HepG2 (cell line): Measurements from ENCODE around the gene WWTR1. TPM values are rescaled to one million over a fixed set of nuclear protein-coding genes. Genes with fewer than 3 reads are reported as not detected.
A peak's percentile ranks its signal among the peaks of the same experiment; 100 is the strongest.

Experiments used
- ARNT2 ChIP-seq: sonication (generic); formaldehyde crosslinking; IDR thresholded peaks from 2 replicates; pipeline ENCODE4 v1.8.0; 2022; ENCODE audit warnings: mild to moderate bottlenecking, low read depth, missing genetic modification reagents, moderate library complexity
- CCDC6 ChIP-seq: sonication (generic); formaldehyde crosslinking; IDR thresholded peaks from 2 replicates; pipeline ENCODE4 v1.8.1; 2022; ENCODE audit warnings: mild to moderate bottlenecking, missing genetic modification reagents, moderate library complexity
- CEBPG ChIP-seq: IDR thresholded peaks from 2 replicates; pipeline ENCODE4 v1.6.1; 2016
- CENPX ChIP-seq: sonication (generic); formaldehyde crosslinking; IDR thresholded peaks from 2 replicates; pipeline ENCODE4 v1.9.0; 2021; ENCODE audit warnings: mild to moderate bottlenecking, missing genetic modification reagents, moderate library complexity
- FOXA3 ChIP-seq: IDR thresholded peaks from 2 replicates; pipeline ENCODE4 v1.6.1; 2016; ENCODE audit warnings: missing genetic modification reagents, missing compliant biosample characterization
- FOXP1 ChIP-seq, 2 experiments: fragments of 450-650 bp in 1 of 2; IDR thresholded peaks; 2 replicates each; pipeline ENCODE4 v1.6.1; 2017 to 2018; ENCODE audit warnings: antibody characterized with exemption in 1 of 2
- HMG20A ChIP-seq: IDR thresholded peaks from 2 replicates; pipeline ENCODE4 v1.6.1; 2016; ENCODE audit warnings: borderline replicate concordance
- HNRNPH1 ChIP-seq: fragments of 200-400 bp; formaldehyde crosslinking; optimal IDR thresholded peaks from 2 replicates; pipeline ENCODE3; 2017; ENCODE audit warnings: mild to moderate bottlenecking, low read depth, low read length
- KLF12 ChIP-seq: sonication (generic); formaldehyde crosslinking; IDR thresholded peaks from 2 replicates; pipeline ENCODE4 v1.4.0; 2020; ENCODE audit warnings: missing genetic modification reagents, borderline replicate concordance
- MAZ ChIP-seq, 2 experiments: sonication (generic) in 1 of 2; formaldehyde crosslinking in 1 of 2; IDR thresholded peaks; 2 replicates each; pipeline versions ENCODE4 v1.5.0 to v1.6.1; 2012 to 2020; ENCODE audit warnings: low read depth in 2 of 2, mild to moderate bottlenecking in 2 of 2, borderline replicate concordance in 1 of 2, improper control_type of control experiment in 1 of 2, low read length in 1 of 2, missing genetic modification reagents in 1 of 2, moderate library complexity in 1 of 2
- MBNL3 ChIP-seq: fragments of 250-450 bp; sonication (Bioruptor Pico); conservative IDR thresholded peaks from 2 replicates; pipeline ENCODE4 v1.8.0; 2022; ENCODE audit warnings: mild to moderate bottlenecking, inconsistent platforms
- PAX8 ChIP-seq: sonication (generic); formaldehyde crosslinking; IDR thresholded peaks from 2 replicates; pipeline ENCODE4 v1.8.0; 2022; ENCODE audit warnings: mild to moderate bottlenecking, missing genetic modification reagents, borderline replicate concordance
- RCOR2 ChIP-seq: IDR thresholded peaks from 2 replicates; pipeline ENCODE4 v1.6.1; 2016; ENCODE audit warnings: missing biosample characterization, missing genetic modification reagents
- REL ChIP-seq: sonication (generic); formaldehyde crosslinking; conservative IDR thresholded peaks from 2 replicates; pipeline ENCODE4 v1.8.0; 2022; ENCODE audit warnings: mild to moderate bottlenecking, missing genetic modification reagents, moderate library complexity
- SSRP1 ChIP-seq: IDR thresholded peaks from 2 replicates; pipeline ENCODE4 v1.6.1; 2016; ENCODE audit warnings: control low read depth
- TBX3 ChIP-seq: fragments of 450-650 bp; IDR thresholded peaks from 2 replicates; pipeline ENCODE4 v1.6.1; 2017; ENCODE audit warnings: antibody characterized with exemption, mild to moderate bottlenecking, inconsistent platforms, borderline replicate concordance
- THAP9 ChIP-seq: sonication (generic); formaldehyde crosslinking; IDR thresholded peaks from 2 replicates; pipeline ENCODE4; 2020; ENCODE audit warnings: missing genetic modification reagents, mild to moderate bottlenecking, borderline replicate concordance
- ZBTB46 ChIP-seq: sonication (generic); formaldehyde crosslinking; IDR thresholded peaks from 2 replicates; pipeline ENCODE4 v1.4.0; 2020; ENCODE audit warnings: mild to moderate bottlenecking, missing genetic modification reagents, borderline replicate concordance
- ZBTB49 ChIP-seq: sonication (generic); formaldehyde crosslinking; IDR thresholded peaks from 2 replicates; pipeline ENCODE4 v1.4.0; 2020; ENCODE audit warnings: missing genetic modification reagents, borderline replicate concordance
- ZNF446 ChIP-seq: sonication (generic); formaldehyde crosslinking; IDR thresholded peaks from 2 replicates; pipeline ENCODE4 v1.5.0; 2020; ENCODE audit warnings: mild to moderate bottlenecking, missing genetic modification reagents
- polyA plus RNA-seq, 8 experiments: library from polyadenylated mRNA; depleted of rRNA in 3 of 8; stranded (reverse) in 7 of 8; unstranded in 1 of 8; fragments of >200 nt; fragmentation: Illumina TruSeq in 4 of 8; extraction: Trizol in 4 of 8; gene quantifications; 2 replicates each; pipeline versions ENCODE4 v1.2.1 to v1.2.3, GENCODE V29; 2011 to 2016; ENCODE audit warnings: low read depth in 4 of 8, missing spikeins in 1 of 8, mixed read lengths in 1 of 8; ENCODE audit not compliant: insufficient read depth in 1 of 8
- total RNA-seq, 5 experiments: library from RNA; depleted of rRNA; stranded (reverse); fragments of >200 nt; fragmentation: Illumina TruSeq; extraction: Trizol; gene quantifications; 2 replicates each; pipeline ENCODE4 v1.2.3, GENCODE V29; 2016; ENCODE audit warnings: low read depth in 1 of 5
- TF ChIP-seq, protein P1 (sequence below): sonication (generic); formaldehyde crosslinking; IDR thresholded peaks from 2 replicates; pipeline ENCODE4 v1.4.0; 2020; ENCODE audit warnings: mild to moderate bottlenecking, missing genetic modification reagents
- TF ChIP-seq, protein P2 (sequence below): sonication (generic); formaldehyde crosslinking; IDR thresholded peaks from 2 replicates; pipeline ENCODE4 v1.4.0; 2020; ENCODE audit warnings: low read depth, mild to moderate bottlenecking, missing genetic modification reagents

The WWTR1 gene
- total and polyA plus RNA-seq, 2 of the 13 experiments (the other 11 are each of a cell fraction or from before 2014, with no cell fraction given), result 19.7 to 139 TPM

GRCh38 chr3:149615731-149616221, 42.0 kb downstream of the WWTR1 start (continued):
- TF ChIP-seq MAZ (IDR thresholded peaks at IDR 0.05; ENCODE audit: borderline replicate concordance, low read depth, low read length) (no peak), MAZ (CRISPR knock-in tag; IDR thresholded peaks at IDR 0.05; ENCODE audit: low read depth) (no peak), PAX8 (CRISPR knock-in tag) (no peak), FOXA3 (CRISPR knock-in tag) (peak; percentile 81), KLF12 (CRISPR knock-in tag) (no peak), HNRNPH1 (no peak), FOXP1 (IDR thresholded peaks at IDR 0.05) (no peak), FOXP1 (CRISPR knock-in tag; IDR thresholded peaks at IDR 0.05) (peak; percentile 64), ZBTB46 (no peak), RCOR2 (peak; percentile 57; the same call in 1 of the 2 replicates), HMG20A (peak; percentile 26; the same call in 1 of the 2 replicates), CCDC6 (no peak), ZBTB49 (no peak), TBX3 (no peak), CEBPG (CRISPR knock-in tag) (no peak), SSRP1 (CRISPR knock-in tag) (no peak), THAP9 (CRISPR knock-in tag) (no peak), MBNL3 (CRISPR knock-in tag) (no peak), ZNF446 (CRISPR knock-in tag) (no peak), CENPX (CRISPR knock-in tag) (no peak), REL (CRISPR knock-in tag) (no peak), ARNT2 (CRISPR knock-in tag) (no peak)
- TF ChIP-seq, protein P1, sequence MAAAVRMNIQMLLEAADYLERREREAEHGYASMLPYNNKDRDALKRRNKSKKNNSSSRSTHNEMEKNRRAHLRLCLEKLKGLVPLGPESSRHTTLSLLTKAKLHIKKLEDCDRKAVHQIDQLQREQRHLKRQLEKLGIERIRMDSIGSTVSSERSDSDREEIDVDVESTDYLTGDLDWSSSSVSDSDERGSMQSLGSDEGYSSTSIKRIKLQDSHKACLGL (CRISPR knock-in tag), result no peak
- TF ChIP-seq, protein P2, sequence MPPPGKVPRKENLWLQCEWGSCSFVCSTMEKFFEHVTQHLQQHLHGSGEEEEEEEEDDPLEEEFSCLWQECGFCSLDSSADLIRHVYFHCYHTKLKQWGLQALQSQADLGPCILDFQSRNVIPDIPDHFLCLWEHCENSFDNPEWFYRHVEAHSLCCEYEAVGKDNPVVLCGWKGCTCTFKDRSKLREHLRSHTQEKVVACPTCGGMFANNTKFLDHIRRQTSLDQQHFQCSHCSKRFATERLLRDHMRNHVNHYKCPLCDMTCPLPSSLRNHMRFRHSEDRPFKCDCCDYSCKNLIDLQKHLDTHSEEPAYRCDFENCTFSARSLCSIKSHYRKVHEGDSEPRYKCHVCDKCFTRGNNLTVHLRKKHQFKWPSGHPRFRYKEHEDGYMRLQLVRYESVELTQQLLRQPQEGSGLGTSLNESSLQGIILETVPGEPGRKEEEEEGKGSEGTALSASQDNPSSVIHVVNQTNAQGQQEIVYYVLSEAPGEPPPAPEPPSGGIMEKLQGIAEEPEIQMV (CRISPR knock-in tag), result no peak
